Activated B cell treated with CpG ODN at 0.5 μM for 24 hours (primary cell): ENCODE results near the gene CRYGS. TPM values are rescaled to one million over a fixed set of nuclear protein-coding genes. Genes with fewer than 3 reads are reported as not detected.

Experiments used
- ATAC-seq: fragments of 200-7000 bp; cut with Tn5 transposase; one replicate; pipeline ENCODE4 v1.10.0; 2021; ENCODE audit warnings: low read depth, mild to moderate bottlenecking, moderate library complexity
- CTCF ChIA-PET: fragments of 350-600 bp; sonication (Branson Sonifier 250); formaldehyde crosslinking; loops from one replicate; lab custom pipeline; 2021; ENCODE audit warnings: antibody characterized with exemption; lab: Charles Lee
- POLR2A ChIA-PET: fragments of 350-600 bp; sonication (Branson Sonifier 250); formaldehyde crosslinking; loops from one replicate; lab custom pipeline; 2021; ENCODE audit warnings: antibody characterized with exemption; lab: Charles Lee
- DNase-seq: peaks from one replicate; pipeline ENCODE4 v3.0.0; 2022
- H3K27ac Mint-ChIP-seq: one replicate; pipeline ENCODE4 v1.8.0; 2020; ENCODE audit warnings: mixed read lengths
- H3K27me3 Mint-ChIP-seq: one replicate; pipeline ENCODE4 v1.8.0; 2021; ENCODE audit warnings: mixed read lengths
- H3K36me3 Mint-ChIP-seq: one replicate; pipeline ENCODE4 v1.8.0; 2021; ENCODE audit warnings: low read depth, mixed read lengths
- H3K4me1 Mint-ChIP-seq: one replicate; pipeline ENCODE4 v1.8.0; 2021; ENCODE audit warnings: mixed read lengths
- H3K4me3 Mint-ChIP-seq: one replicate; pipeline ENCODE4 v1.8.0; 2020; ENCODE audit warnings: mild to moderate bottlenecking, mixed read lengths
- H3K9me3 Mint-ChIP-seq: one replicate; pipeline ENCODE4 v1.8.0; 2020; ENCODE audit warnings: mixed read lengths
- CTCF ChIP-seq: fragments of 200-600 bp; IDR thresholded peaks from one replicate; pipeline ENCODE4 v1.8.0; 2022; ENCODE audit warnings: antibody characterized with exemption, mild to moderate bottlenecking
- intact Hi-C: fragments of 100-400 bp; cut with micrococcal nuclease; formaldehyde crosslinking; loops from one replicate; pipeline ENCODE4 v1.15.1; 2024
- total RNA-seq: library from RNA; stranded (reverse); gene quantifications from 2 replicates; pipeline ENCODE4 v1.2.3, GENCODE V29; 2022

Gene CRYGS
- total RNA-seq, 1 donor from 2014 or later, result 4.6 TPM

GRCh38 chr3:186566772-186567071 lies 22.5 kb upstream of the CRYGS start:
- no peaks in the 10 kb centered on the region for H3K27me3 Mint-ChIP-seq
- H3K9me3 Mint-ChIP-seq, result no peaks in the 10 kb centered on the region
- ChIA-PET POLR2A (interaction anchor here (1.2 to 6.1 kb wide), 6 partner anchors 27 to 630 kb away, joined by 4 to 66 read pairs (median 6); partner anchors contain the start of genes EIF4A2 and TRA2B), CTCF (interaction anchor here (1.2 to 2.0 kb wide), 2 partner anchors 311 to 623 kb away, joined by 6 to 7 read pairs; no protein-coding TSS in a partner anchor)
- TF ChIP-seq CTCF, result no peak
- H3K4me1 Mint-ChIP-seq, result peaks cover 63% of the 10 kb centered on the region
- peak overlapping the region; percentile 96 for H3K27ac Mint-ChIP-seq
- intact Hi-C loops, result loop anchor here (1.0 to 5.0 kb wide), 4 partner anchors 261 to 980 kb away; partner anchors contain the start of genes ETV5, SENP2 and TRA2B
- H3K4me3 Mint-ChIP-seq, result peak overlapping the region; percentile 94
- peaks cover 38% of the 10 kb centered on the region for H3K36me3 Mint-ChIP-seq
- DNase-seq (no peak), ATAC-seq (no peak)

- ATAC-seq, result no peak
- Mint-ChIP-seq H3K9me3 (no peaks in the 10 kb centered on the region), H3K4me3 (no peak overlapping the region), H3K27me3 (no peaks in the 10 kb centered on the region), H3K4me1 (peaks cover 47% of the 10 kb centered on the region), H3K36me3 (peaks cover 31% of the 10 kb centered on the region), H3K27ac (no peak overlapping the region)
- intact Hi-C loops, result no loop called here
- ChIA-PET POLR2A (interaction anchor here (1.3 kb wide), 1 partner anchor 626 kb away, joined by 5 read pairs; the partner anchor contains the start of gene TRA2B), CTCF (interaction anchor here (2.0 kb wide), 1 partner anchor 621 kb away, joined by 6 read pairs; no protein-coding TSS in a partner anchor)
- DNase-seq, result no peak
- no peak for TF ChIP-seq CTCF
Measured at GRCh38 chr3:186564586-186564985, 20.4 kb upstream of the CRYGS start.

GRCh38 chr3:186552408-186553031 lies 8.3 kb upstream of the CRYGS start:
- Mint-ChIP-seq H3K36me3 (peaks cover 70% of the 10 kb centered on the region), H3K9me3 (no peaks in the 10 kb centered on the region), H3K27ac (no peak overlapping the region), H3K4me3 (no peak overlapping the region), H3K4me1 (no peaks in the 10 kb centered on the region), H3K27me3 (no peaks in the 10 kb centered on the region)
- intact Hi-C loops, result no loop called here
- ATAC-seq, result no peak
- ChIA-PET CTCF (no interaction called here), POLR2A (no interaction called here)
- no peak for DNase-seq
- no peak for TF ChIP-seq CTCF

GRCh38 chr3:186551387-186551786 lies 7.2 kb upstream of the CRYGS start:
- peaks cover 62% of the 10 kb centered on the region for H3K36me3 Mint-ChIP-seq
- TF ChIP-seq CTCF, result no peak
- no peak for DNase-seq
- ChIA-PET CTCF (no interaction called here), POLR2A (no interaction called here)
- no peaks in the 10 kb centered on the region for H3K4me1 Mint-ChIP-seq
- intact Hi-C loops, result no loop called here
- no peak for ATAC-seq
- no peaks in the 10 kb centered on the region for H3K9me3 Mint-ChIP-seq
- H3K4me3 Mint-ChIP-seq, result no peak overlapping the region
- H3K27ac Mint-ChIP-seq, result no peak overlapping the region
- H3K27me3 Mint-ChIP-seq, result no peaks in the 10 kb centered on the region

GRCh38 chr3:186549497-186549896 lies 5.3 kb upstream of the CRYGS start:
- ATAC-seq, result no peak
- DNase-seq, result no peak
- Mint-ChIP-seq H3K9me3 (no peaks in the 10 kb centered on the region), H3K36me3 (peaks cover 58% of the 10 kb centered on the region), H3K27ac (no peak overlapping the region), H3K4me1 (no peaks in the 10 kb centered on the region), H3K4me3 (no peak overlapping the region), H3K27me3 (no peaks in the 10 kb centered on the region)
- CTCF ChIA-PET, result interaction anchor here (2.8 kb wide), 1 partner anchor 9 kb away, joined by 17 read pairs; no protein-coding TSS in a partner anchor
- intact Hi-C loops, result no loop called here
- no peak for TF ChIP-seq CTCF
- POLR2A ChIA-PET, result no interaction called here
